Ovary (tissue), 9 donors: ENCODE measurements around the gene PSMB7. TPM values are rescaled to one million over a fixed set of nuclear protein-coding genes. Genes with fewer than 3 reads are reported as not detected.

Experiments used
- DNase-seq, 5 donors: peaks; one replicate each; pipeline ENCODE4 v3.0.0-alpha.2; 2019 to 2020
- H3K27ac ChIP-seq, 2 donors: fragments of 200-600 bp; one replicate each; pipeline versions ENCODE4 v1.5.1 to v1.8.0; 2019 to 2022
- H3K27me3 ChIP-seq: fragments of 200-600 bp; one replicate; pipeline ENCODE4 v1.8.0; 2022
- H3K36me3 ChIP-seq: fragments of 200-600 bp; sonication (generic); one replicate; pipeline ENCODE4 v1.5.1; 2019
- H3K4me1 ChIP-seq: one replicate; pipeline ENCODE4 v1.8.1; 2013; ENCODE audit warnings: mild to moderate bottlenecking, moderate library complexity; ENCODE audit not compliant: insufficient read depth
- H3K4me3 ChIP-seq: fragments of 200-600 bp; sonication (generic); one replicate; pipeline ENCODE4 v1.5.1; 2017
- H3K9me3 ChIP-seq, 2 donors: fragments of 200-600 bp in 1 of 2; sonication (generic) in 1 of 2; one replicate each; pipeline versions ENCODE4 v1.5.1 to v1.8.1; 2013 to 2019; ENCODE audit warnings: mild to moderate bottlenecking in 1 of 2, moderate library complexity in 1 of 2
- CTCF ChIP-seq, 3 donors: fragments of 450-650 bp in 2 of 3; fragments of 200-600 bp in 1 of 3; IDR thresholded peaks; one replicate each; pipeline versions ENCODE4 v1.5.1 to v1.8.0; 2016 to 2022; ENCODE audit warnings: antibody characterized with exemption in 3 of 3, mild to moderate bottlenecking in 1 of 3
- EP300 ChIP-seq: sonication (generic); formaldehyde crosslinking; IDR thresholded peaks from one replicate; pipeline ENCODE4 v1.6.1; 2017; ENCODE audit warnings: antibody characterized with exemption
- POLR2A ChIP-seq: fragments of 450-650 bp; IDR thresholded peaks from one replicate; pipeline ENCODE4 v1.6.1; 2017; ENCODE audit warnings: antibody characterized with exemption, mild to moderate bottlenecking, moderate library complexity
- WGBS, 3 donors: extraction: QIAGEN DNeasy Blood & Tissue Kit in 1 of 3; methylation state at CpG; one replicate each; pipeline versions ENCODE4 v1.1.5 to v1.1.7; 2013 to 2017; 5-methylcytosine and 5-hydroxymethylcytosine counted together
- intact Hi-C, 4 donors: fragments of 100-400 bp; cut with DNase I; formaldehyde crosslinking; loops; one replicate each; pipeline versions ENCODE4 v1.11.0 to v1.15.1; 2022 to 2023
- polyA plus RNA-seq, 2 donors: library from polyadenylated mRNA; stranded (reverse); fragments of 200-250 nt in 1 of 2; fragments of 350-450 nt in 1 of 2; fragmentation: Illumina TruSeq in 1 of 2; extraction: RNeasy Lipid Tissue Mini Kit (QIAGEN cat#74804) in 1 of 2; gene quantifications; one replicate each; pipeline ENCODE4 v1.2.3, GENCODE V29; 2013 to 2014
- total RNA-seq, 7 donors: library from RNA; depleted of rRNA in 2 of 7; stranded (reverse); fragments of >200 nt in 2 of 7; fragmentation: NEBNext Ultra II Directional in 3 of 7; extraction: Animal tissue kit (Norgen Biotek cat#: 25700) in 3 of 7; gene quantifications; one replicate each; pipeline versions ENCODE4 v1.1.0 to v1.2.4, GENCODE V29; 2016 to 2023
- donor health status: DM: no; HTN: no; CAD: no; lungs with moderate emphysema.
- donor health status: DM: no; HTN: no; CAD: no.
- donor health status: Bipolar disorder and iron deficiency.
- donor health status: DM: yes; HTN: yes; CAD: no.
- donor health status: DM: no; HTN: no; CAD: no.
- donor health status: DM: yes; HTN: yes; CAD: no.

PSMB7 gene
- total and polyA plus RNA-seq, 9 donors, result 88.0 to 211 (median 95.1) TPM

DNA sequence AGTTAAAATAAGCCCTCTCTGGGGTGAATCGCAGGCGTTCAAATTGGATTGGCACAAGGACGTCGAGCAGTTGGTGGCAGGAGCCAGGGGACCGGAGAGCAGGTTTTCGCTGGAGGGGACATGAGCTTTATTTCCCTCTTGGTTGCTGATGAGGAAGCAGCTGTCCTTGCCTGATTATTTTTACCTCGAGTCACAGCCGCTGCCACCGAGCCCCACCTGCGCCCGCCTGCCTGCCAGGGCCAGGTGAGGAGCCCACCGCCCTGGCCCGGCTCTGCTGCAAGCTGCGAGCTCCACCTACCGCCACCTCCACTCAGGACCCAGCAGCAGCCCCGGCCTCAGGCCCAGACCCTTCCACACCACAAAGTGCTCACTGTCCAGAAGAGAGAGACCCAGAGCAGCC is 26.0 kb upstream of the PSMB7 start:
- no peak overlapping the region for H3K4me3 ChIP-seq
- no peaks in the 10 kb centered on the region for H3K36me3 ChIP-seq
- intact Hi-C loops, result no loop called here
- no peaks in the 10 kb centered on the region for H3K4me1 ChIP-seq
- WGBS, 3 donors, result 83 to 90% (median 85%) methylated on average over 16 of the region's 16 CpGs
- TF ChIP-seq CTCF (IDR thresholded peaks at IDR 0.05) (no peak), EP300 (no peak), POLR2A (no peak)
- H3K27me3 ChIP-seq, result no peaks in the 10 kb centered on the region
- H3K27ac ChIP-seq, result no peak overlapping the region
- DNase-seq, result no peak
- peaks cover 0 to 7% of the 10 kb centered on the region in 2 donors for H3K9me3 ChIP-seq

DNA sequence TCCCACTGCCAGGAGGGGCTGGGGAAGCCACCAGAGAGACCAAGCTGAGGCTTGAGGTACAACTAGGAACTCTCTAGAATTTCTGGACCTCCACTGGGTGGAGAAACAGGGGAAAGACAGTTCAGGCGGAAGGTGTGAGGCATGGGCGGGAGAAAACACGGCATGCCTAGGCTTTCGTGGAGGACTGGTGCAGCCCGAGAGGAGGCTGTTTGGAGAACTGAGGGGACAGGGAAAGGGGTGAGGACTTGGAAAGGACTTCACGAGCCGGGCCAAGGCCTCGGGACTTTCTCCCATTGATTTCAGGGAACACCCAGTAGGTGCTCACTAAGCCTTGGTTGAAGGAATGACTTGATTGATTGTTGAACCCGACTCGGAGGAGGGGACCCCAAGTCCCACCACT is 25.5 kb upstream of the PSMB7 start:
- no peak for DNase-seq
- TF ChIP-seq CTCF (IDR thresholded peaks at IDR 0.05) (no peak), POLR2A (no peak), EP300 (no peak)
- WGBS, 3 donors, result 67 to 68% (median 68%) methylated on average over 10 of the region's 10 CpGs
- Histone ChIP-seq H3K36me3 (no peaks in the 10 kb centered on the region), H3K4me1 (no peaks in the 10 kb centered on the region), H3K27ac (no peak overlapping the region), H3K27me3 (no peaks in the 10 kb centered on the region), H3K9me3 (peaks cover 0 to 7% of the 10 kb centered on the region in 2 donors), H3K4me3 (no peak overlapping the region)
- intact Hi-C loops, result no loop called here

- 81 to 94% (median 91%) methylated on average over 6 of the region's 6 CpGs for WGBS, 3 donors
- intact Hi-C loops, result no loop called here
- no peak for DNase-seq
These were observed 24.5 kb upstream of the PSMB7 start for GRCh38 chr9:124439686-124440243.

DNA sequence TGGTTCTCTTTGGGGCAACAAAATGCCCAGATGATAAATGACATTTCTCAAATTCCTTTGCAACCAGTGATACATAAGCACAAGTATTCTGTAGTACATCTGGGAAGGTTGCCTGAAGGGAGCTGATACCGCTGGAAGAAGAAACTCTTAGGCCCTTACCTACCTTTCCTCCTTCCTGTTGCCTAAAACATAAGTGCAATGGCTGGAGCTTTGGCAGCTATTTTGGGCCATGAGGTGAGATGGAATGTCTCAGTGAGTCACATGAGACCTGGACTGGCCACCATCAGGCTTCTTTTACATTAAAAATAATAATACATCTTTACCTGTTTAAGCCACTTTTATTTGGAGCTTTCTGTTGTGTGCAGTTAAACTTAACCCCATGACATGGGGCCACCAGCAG is 23.8 kb upstream of the PSMB7 start:
- Histone ChIP-seq H3K4me1 (no peaks in the 10 kb centered on the region), H3K4me3 (no peak overlapping the region), H3K27me3 (no peaks in the 10 kb centered on the region), H3K9me3 (peaks cover 0 to 7% of the 10 kb centered on the region in 2 donors), H3K36me3 (no peaks in the 10 kb centered on the region), H3K27ac (no peak overlapping the region)
- WGBS, 3 donors, result 71 to 87% (median 83%) methylated on average over 1 of the region's 1 CpG
- DNase-seq, result no peak
- TF ChIP-seq POLR2A (no peak), CTCF (IDR thresholded peaks at IDR 0.05) (no peak), EP300 (no peak)
- intact Hi-C loops, result no loop called here

More at GRCh38 chr9:124439686-124440243, 24.5 kb upstream of the PSMB7 start:
- Histone ChIP-seq H3K36me3 (no peaks in the 10 kb centered on the region), H3K9me3 (peaks cover 0 to 7% of the 10 kb centered on the region in 2 donors), H3K4me3 (no peak overlapping the region), H3K27me3 (no peaks in the 10 kb centered on the region), H3K27ac (no peak overlapping the region), H3K4me1 (no peaks in the 10 kb centered on the region)
- TF ChIP-seq EP300 (no peak), POLR2A (no peak), CTCF (IDR thresholded peaks at IDR 0.05) (no peak)
